HUES48 (cell line): ENCODE results near the gene QRFP.

Source experiments
- H3K27ac ChIP-seq: one replicate; pipeline ENCODE4 v1.7.0; 2013; ENCODE audit warnings: low read depth, low read length, inconsistent platforms
- H3K27me3 ChIP-seq: 2 replicates; pipeline ENCODE4 v1.6.1; 2013; ENCODE audit warnings: mild to moderate bottlenecking, low read length; ENCODE audit not compliant: control insufficient read depth, insufficient read depth
- H3K36me3 ChIP-seq: 2 replicates; pipeline ENCODE4 v1.6.1; 2013; ENCODE audit warnings: low read length; ENCODE audit not compliant: control insufficient read depth, insufficient read depth
- H3K4me1 ChIP-seq: 2 replicates; pipeline ENCODE4 v1.6.1; 2013; ENCODE audit warnings: mild to moderate bottlenecking, low read length; ENCODE audit not compliant: control insufficient read depth, insufficient read depth
- H3K4me3 ChIP-seq: 2 replicates; pipeline ENCODE4 v1.5.1; 2013; ENCODE audit warnings: mild to moderate bottlenecking, low read depth, low read length
- H3K9ac ChIP-seq: 2 replicates; pipeline ENCODE4 v1.6.1; 2013; ENCODE audit warnings: mild to moderate bottlenecking, low read depth, low read length, moderate library complexity
- H3K9me3 ChIP-seq: 2 replicates; pipeline ENCODE4 v1.6.1; 2013; ENCODE audit warnings: low read length; ENCODE audit not compliant: control insufficient read depth, insufficient read depth

QRFP gene

GRCh38 chr9:130872508-130872907 is 24.1 kb downstream of the QRFP start:
- H3K27me3 ChIP-seq, result no peaks in the 10 kb centered on the region
- no peaks in the 10 kb centered on the region for H3K4me1 ChIP-seq
- H3K4me3 ChIP-seq, result no peak overlapping the region
- no peaks in the 10 kb centered on the region for H3K9me3 ChIP-seq
- H3K36me3 ChIP-seq, result peaks cover 77% of the 10 kb centered on the region
- no peak overlapping the region for H3K27ac ChIP-seq
- H3K9ac ChIP-seq, result no peak overlapping the region

GRCh38 chr9:130872093-130872492 is 24.5 kb downstream of the QRFP start:
- Histone ChIP-seq H3K36me3 (peaks cover 77% of the 10 kb centered on the region), H3K9ac (no peak overlapping the region), H3K4me1 (no peaks in the 10 kb centered on the region), H3K27ac (no peak overlapping the region), H3K9me3 (no peaks in the 10 kb centered on the region), H3K27me3 (no peaks in the 10 kb centered on the region), H3K4me3 (no peak overlapping the region)

- no peak overlapping the region for H3K27ac ChIP-seq
These were observed 25.1 kb downstream of the QRFP start for GRCh38 chr9:130871395-130872062.

GRCh38 chr9:130870491-130871381 is 25.9 kb downstream of the QRFP start:
- peaks cover 70% of the 10 kb centered on the region for H3K36me3 ChIP-seq

More at GRCh38 chr9:130871395-130872062, 25.1 kb downstream of the QRFP start:
- H3K36me3 ChIP-seq, result peaks cover 74% of the 10 kb centered on the region
- no peaks in the 10 kb centered on the region for H3K4me1 ChIP-seq
- no peaks in the 10 kb centered on the region for H3K27me3 ChIP-seq
- no peaks in the 10 kb centered on the region for H3K9me3 ChIP-seq
- no peak overlapping the region for H3K9ac ChIP-seq
- no peak overlapping the region for H3K4me3 ChIP-seq

GRCh38 chr9:130869250-130869649 is 27.4 kb downstream of the QRFP start:
- Histone ChIP-seq H3K9ac (no peak overlapping the region), H3K36me3 (peaks cover 64% of the 10 kb centered on the region), H3K9me3 (no peaks in the 10 kb centered on the region), H3K27ac (no peak overlapping the region), H3K27me3 (no peaks in the 10 kb centered on the region), H3K4me1 (no peaks in the 10 kb centered on the region), H3K4me3 (no peak overlapping the region)

More at GRCh38 chr9:130870491-130871381, 25.9 kb downstream of the QRFP start:
- Histone ChIP-seq H3K9ac (no peak overlapping the region), H3K4me3 (no peak overlapping the region), H3K9me3 (no peaks in the 10 kb centered on the region), H3K4me1 (no peaks in the 10 kb centered on the region), H3K27me3 (no peaks in the 10 kb centered on the region), H3K27ac (no peak overlapping the region)

GRCh38 chr9:130868230-130868629 is 28.4 kb downstream of the QRFP start:
- Histone ChIP-seq H3K27ac (no peak overlapping the region), H3K27me3 (no peaks in the 10 kb centered on the region), H3K9me3 (no peaks in the 10 kb centered on the region), H3K9ac (no peak overlapping the region), H3K36me3 (peaks cover 62% of the 10 kb centered on the region), H3K4me1 (no peaks in the 10 kb centered on the region), H3K4me3 (no peak overlapping the region)

GRCh38 chr9:130867556-130867955 is 29.1 kb downstream of the QRFP start:
- H3K4me3 ChIP-seq, result no peak overlapping the region
- H3K27me3 ChIP-seq, result no peaks in the 10 kb centered on the region
- no peak overlapping the region for H3K27ac ChIP-seq
- peaks cover 62% of the 10 kb centered on the region for H3K36me3 ChIP-seq
- no peak overlapping the region for H3K9ac ChIP-seq
- no peaks in the 10 kb centered on the region for H3K4me1 ChIP-seq
- H3K9me3 ChIP-seq, result no peaks in the 10 kb centered on the region

GRCh38 chr9:130866474-130866965 is 30.1 kb downstream of the QRFP start:
- H3K36me3 ChIP-seq, result peaks cover 60% of the 10 kb centered on the region
- H3K27ac ChIP-seq, result no peak overlapping the region

GRCh38 chr9:130865921-130866320 is 30.7 kb downstream of the QRFP start:
- Histone ChIP-seq H3K9ac (no peak overlapping the region), H3K27ac (no peak overlapping the region), H3K9me3 (no peaks in the 10 kb centered on the region), H3K4me3 (no peak overlapping the region), H3K27me3 (no peaks in the 10 kb centered on the region), H3K4me1 (no peaks in the 10 kb centered on the region), H3K36me3 (peaks cover 59% of the 10 kb centered on the region)

More at GRCh38 chr9:130866474-130866965, 30.1 kb downstream of the QRFP start:
- Histone ChIP-seq H3K4me3 (no peak overlapping the region), H3K9me3 (no peaks in the 10 kb centered on the region), H3K4me1 (no peaks in the 10 kb centered on the region), H3K9ac (no peak overlapping the region), H3K27me3 (no peaks in the 10 kb centered on the region)

GRCh38 chr9:130864541-130864940 is 32.1 kb downstream of the QRFP start:
- no peaks in the 10 kb centered on the region for H3K9me3 ChIP-seq
- H3K27ac ChIP-seq, result no peak overlapping the region
- no peak overlapping the region for H3K4me3 ChIP-seq
- H3K27me3 ChIP-seq, result no peaks in the 10 kb centered on the region
- no peaks in the 10 kb centered on the region for H3K4me1 ChIP-seq
- peaks cover 54% of the 10 kb centered on the region for H3K36me3 ChIP-seq
- H3K9ac ChIP-seq, result no peak overlapping the region

- Histone ChIP-seq H3K27ac (no peak overlapping the region), H3K9me3 (no peaks in the 10 kb centered on the region), H3K4me3 (no peak overlapping the region), H3K36me3 (peaks cover 66% of the 10 kb centered on the region), H3K9ac (no peak overlapping the region), H3K27me3 (no peaks in the 10 kb centered on the region), H3K4me1 (no peaks in the 10 kb centered on the region)
These were observed 33.9 kb downstream of the QRFP start for GRCh38 chr9:130862747-130863146.
